ENCODE measurements around the gene PASK. TPM values are rescaled to one million over a fixed set of nuclear protein-coding genes. Genes with fewer than 3 reads are reported as not detected.

Gene PASK
- total RNA-seq, 2 experiments from 2014 or later = 26.8 to 84.3 TPM

DNA sequence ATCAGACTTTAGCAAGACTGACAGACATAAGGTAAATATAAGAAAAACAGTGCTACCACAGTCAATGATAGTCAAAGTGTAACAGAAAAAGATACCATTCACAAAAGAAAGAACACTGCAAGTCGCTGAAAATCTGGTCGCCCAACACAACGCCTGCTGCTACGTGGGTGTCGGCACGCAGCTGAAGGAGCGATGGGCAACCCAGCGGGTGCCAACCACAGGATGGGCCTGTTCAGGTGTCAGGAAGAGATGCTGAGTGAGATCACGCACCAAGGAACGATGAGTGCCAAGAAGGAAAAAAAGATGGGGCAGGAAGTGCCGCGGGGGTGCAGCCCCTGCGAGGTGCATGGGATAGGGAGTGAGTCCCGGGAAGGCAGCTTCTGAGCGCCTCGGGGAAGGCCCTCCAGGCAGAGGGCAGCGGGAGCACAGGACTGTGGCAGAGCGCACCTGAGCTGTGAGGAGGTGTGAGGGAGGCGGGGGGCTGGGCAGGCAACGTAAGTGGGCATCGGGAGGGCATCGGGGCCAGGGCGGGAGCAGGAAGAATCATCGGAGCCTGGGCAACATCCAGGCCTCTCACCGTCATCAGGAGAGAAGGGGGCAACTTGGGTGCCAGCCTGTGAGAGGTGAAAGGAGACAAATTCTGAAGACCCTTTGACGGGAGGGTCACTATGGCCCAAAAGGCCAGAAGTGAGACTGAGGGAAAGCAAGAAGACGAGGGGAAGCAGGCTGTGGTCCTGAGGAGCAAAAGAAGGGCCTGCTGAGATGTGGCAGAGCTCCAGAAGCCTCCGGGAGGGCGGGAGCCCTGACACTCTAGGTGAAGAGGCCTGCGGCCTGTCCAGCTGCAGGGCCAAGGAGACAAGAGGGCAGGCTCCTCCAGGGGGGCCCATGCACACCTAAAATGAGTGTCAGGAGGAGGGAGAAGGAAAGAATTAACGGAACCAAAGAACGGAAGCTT lies 32.4 kb downstream of the PASK start:
- BruUV-seq (replicated peaks) = no TSS peak
- no peak overlapping the region for H2AFZ ChIP-seq (ENCODE audit: low read length)

DNA sequence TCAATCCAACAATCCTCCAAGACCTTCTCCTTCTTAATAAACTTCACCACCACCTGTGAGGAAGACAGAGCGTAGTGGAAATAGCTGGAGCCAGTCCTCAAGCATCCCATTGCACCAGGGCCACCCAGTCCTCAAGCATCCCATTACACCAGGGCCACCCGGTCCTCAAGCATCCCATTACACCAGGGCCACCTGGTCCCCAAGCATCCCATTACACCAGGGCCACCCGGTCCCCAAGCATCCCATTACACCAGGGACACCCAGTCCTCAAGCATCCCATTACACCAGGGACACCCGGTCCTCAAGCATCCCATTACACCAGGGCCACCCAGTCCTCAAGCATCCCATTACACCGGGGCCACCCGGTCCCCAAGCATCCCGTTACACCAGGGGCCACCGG lies 33.9 kb downstream of the PASK start:
- H2AFZ ChIP-seq (ENCODE audit: low read length) = no peak overlapping the region
- BruUV-seq (replicated peaks) = no TSS peak
- H3K9me2 ChIP-seq (ENCODE audit: insufficient read depth, low read length) = no peaks in the 10 kb centered on the region
- H3K36me3 ChIP-seq (ENCODE audit: insufficient read depth, low read length) = peaks cover 22% of the 10 kb centered on the region
- intact Hi-C loops (cut with micrococcal nuclease; ENCODE audit: unreplicated experiment) = no loop called here
- H3K79me2 ChIP-seq (ENCODE audit: insufficient read depth, low read depth, low read length) = no peaks in the 10 kb centered on the region
- CTCF ChIA-PET (ENCODE audit: unreplicated experiment) = no interaction called here
- H3K4me3 ChIP-seq (ENCODE audit: low read depth, low read length, poor library complexity, severe bottlenecking) = no peak overlapping the region
- DNase-seq (ENCODE audit: low spot score) = no peak
- POLR2A ChIA-PET = no interaction called here
- H4K20me1 ChIP-seq (ENCODE audit: insufficient read depth, low read length) = no peaks in the 10 kb centered on the region
- no peak overlapping the region for H3K27ac ChIP-seq (ENCODE audit: low read depth, low read length, poor library complexity, severe bottlenecking)
- H3K4me2 ChIP-seq (ENCODE audit: low read length) = no peak overlapping the region
- H3K9me3 ChIP-seq (ENCODE audit: low read length) = no peaks in the 10 kb centered on the region
- H3K4me1 ChIP-seq (ENCODE audit: insufficient read depth, low read length, poor library complexity, severe bottlenecking) = peaks cover 8% of the 10 kb centered on the region
- TF ChIP-seq, protein P1, sequence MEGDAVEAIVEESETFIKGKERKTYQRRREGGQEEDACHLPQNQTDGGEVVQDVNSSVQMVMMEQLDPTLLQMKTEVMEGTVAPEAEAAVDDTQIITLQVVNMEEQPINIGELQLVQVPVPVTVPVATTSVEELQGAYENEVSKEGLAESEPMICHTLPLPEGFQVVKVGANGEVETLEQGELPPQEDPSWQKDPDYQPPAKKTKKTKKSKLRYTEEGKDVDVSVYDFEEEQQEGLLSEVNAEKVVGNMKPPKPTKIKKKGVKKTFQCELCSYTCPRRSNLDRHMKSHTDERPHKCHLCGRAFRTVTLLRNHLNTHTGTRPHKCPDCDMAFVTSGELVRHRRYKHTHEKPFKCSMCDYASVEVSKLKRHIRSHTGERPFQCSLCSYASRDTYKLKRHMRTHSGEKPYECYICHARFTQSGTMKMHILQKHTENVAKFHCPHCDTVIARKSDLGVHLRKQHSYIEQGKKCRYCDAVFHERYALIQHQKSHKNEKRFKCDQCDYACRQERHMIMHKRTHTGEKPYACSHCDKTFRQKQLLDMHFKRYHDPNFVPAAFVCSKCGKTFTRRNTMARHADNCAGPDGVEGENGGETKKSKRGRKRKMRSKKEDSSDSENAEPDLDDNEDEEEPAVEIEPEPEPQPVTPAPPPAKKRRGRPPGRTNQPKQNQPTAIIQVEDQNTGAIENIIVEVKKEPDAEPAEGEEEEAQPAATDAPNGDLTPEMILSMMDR (conservative IDR thresholded peaks at IDR 0.05; ENCODE audit: low read length) = no peak
- no peak for TF ChIP-seq EZH2phosphoT487 (IDR thresholded peaks at IDR 0.05; ENCODE audit: borderline replicate concordance, low read depth, low read length)

More for the DNA sequence above, 32.4 kb downstream of the PASK start:
- H3K4me1 ChIP-seq (ENCODE audit: insufficient read depth, low read length, poor library complexity, severe bottlenecking) = no peaks in the 10 kb centered on the region
- H4K20me1 ChIP-seq (ENCODE audit: insufficient read depth, low read length) = no peaks in the 10 kb centered on the region
- H3K4me3 ChIP-seq (ENCODE audit: low read depth, low read length, poor library complexity, severe bottlenecking) = no peak overlapping the region
- peaks cover 37% of the 10 kb centered on the region for H3K36me3 ChIP-seq (ENCODE audit: insufficient read depth, low read length)
- intact Hi-C loops (cut with micrococcal nuclease; ENCODE audit: unreplicated experiment) = no loop called here
- 0 out of 2 replicates have a peak, but pooled peaks cover 3% of the 10 kb centered on the region for H3K9me3 ChIP-seq (ENCODE audit: low read length)
- TF ChIP-seq, protein P1 (conservative IDR thresholded peaks at IDR 0.05; ENCODE audit: low read length) = no peak
- no peaks in the 10 kb centered on the region for H3K9me2 ChIP-seq (ENCODE audit: insufficient read depth, low read length)
- ChIA-PET POLR2A (no interaction called here), CTCF (ENCODE audit: unreplicated experiment) (no interaction called here)
- DNase-seq (ENCODE audit: low spot score) = no peak
- H3K4me2 ChIP-seq (ENCODE audit: low read length) = no peak overlapping the region
- no peak overlapping the region for H3K27ac ChIP-seq (ENCODE audit: low read depth, low read length, poor library complexity, severe bottlenecking)
- no peaks in the 10 kb centered on the region for H3K79me2 ChIP-seq (ENCODE audit: insufficient read depth, low read depth, low read length)

DNA sequence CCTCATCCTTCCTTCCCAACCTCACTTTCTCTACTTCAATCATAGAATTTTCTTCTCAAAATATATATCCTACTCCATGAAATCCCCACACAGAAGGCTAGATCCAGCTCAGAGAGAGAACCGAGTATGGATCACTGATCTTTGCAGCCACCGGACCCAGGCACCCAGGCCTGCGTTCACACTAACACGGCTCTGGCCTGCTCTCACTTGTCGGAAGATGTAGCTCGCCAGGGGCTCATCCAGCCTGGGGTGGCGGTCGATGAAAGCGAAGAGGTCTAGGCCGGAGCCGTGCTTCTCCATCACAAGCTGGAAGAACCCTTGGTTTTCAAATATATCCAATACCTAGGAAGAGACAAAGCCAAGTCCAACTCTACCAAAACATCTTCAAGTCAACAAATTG lies 34.4 kb downstream of the PASK start:
- TF ChIP-seq, protein P1 (conservative IDR thresholded peaks at IDR 0.05; ENCODE audit: low read length) = no peak
- no peak for TF ChIP-seq EZH2phosphoT487 (IDR thresholded peaks at IDR 0.05; ENCODE audit: borderline replicate concordance, low read depth, low read length)
- peaks cover 20% of the 10 kb centered on the region; the same call in 1 of the 2 replicates for H3K36me3 ChIP-seq (ENCODE audit: insufficient read depth, low read length)
- DNase-seq (ENCODE audit: low spot score) = no peak
- H3K79me2 ChIP-seq (ENCODE audit: insufficient read depth, low read depth, low read length) = no peaks in the 10 kb centered on the region
- H4K20me1 ChIP-seq (ENCODE audit: insufficient read depth, low read length) = no peaks in the 10 kb centered on the region
- H3K27ac ChIP-seq (ENCODE audit: low read depth, low read length, poor library complexity, severe bottlenecking) = no peak overlapping the region
- POLR2A ChIA-PET = no interaction called here
- H3K4me1 ChIP-seq (ENCODE audit: insufficient read depth, low read length, poor library complexity, severe bottlenecking) = peaks cover 12% of the 10 kb centered on the region
- no peaks in the 10 kb centered on the region for H3K9me2 ChIP-seq (ENCODE audit: insufficient read depth, low read length)
- BruUV-seq (replicated peaks) = no TSS peak
- H2AFZ ChIP-seq (ENCODE audit: low read length) = no peak overlapping the region
- no peak overlapping the region for H3K4me3 ChIP-seq (ENCODE audit: low read depth, low read length, poor library complexity, severe bottlenecking)
- no peak overlapping the region for H3K4me2 ChIP-seq (ENCODE audit: low read length)
- H3K9me3 ChIP-seq (ENCODE audit: low read length) = no peaks in the 10 kb centered on the region
- CTCF ChIA-PET (ENCODE audit: unreplicated experiment) = no interaction called here
- intact Hi-C loops (cut with micrococcal nuclease; ENCODE audit: unreplicated experiment) = no loop called here
